Vagina (tissue), 2 donors: Measurements from ENCODE around the gene XRCC5.

Source experiments
- CTCF ChIP-seq, 3 experiments: fragments of 450-650 bp in 2 of 3; fragments of 200-600 bp in 1 of 3; sonication (generic) in 1 of 3; IDR thresholded peaks; one replicate each; pipeline ENCODE4 v1.5.1; 2017 to 2019; ENCODE audit warnings: antibody characterized with exemption in 3 of 3, mild to moderate bottlenecking in 2 of 3, moderate library complexity in 2 of 3
- POLR2A ChIP-seq, 2 donors: fragments of 450-650 bp; IDR thresholded peaks; one replicate each; pipeline ENCODE4 v1.6.1; 2017; ENCODE audit warnings: antibody characterized with exemption in 2 of 2, mild to moderate bottlenecking in 2 of 2, moderate library complexity in 2 of 2

GRCh38 chr2:216118474-216118873 is 9.3 kb downstream of the XRCC5 start:
- TF ChIP-seq CTCF (IDR thresholded peaks at IDR 0.05): no peak
- TF ChIP-seq POLR2A (IDR thresholded peaks at IDR 0.05): no peak
